Measurements from ENCODE around the gene COL13A1. TPM values are rescaled to one million over a fixed set of nuclear protein-coding genes. Genes with fewer than 3 reads are reported as not detected.

The COL13A1 gene
- total and polyA plus RNA-seq, 2 of the 8 experiments (the other 6 are each of a cell fraction or from before 2014, with no cell fraction given): 2.6 to 5.2 TPM

GRCh38 chr10:69878038-69878437 lies 76.3 kb downstream of the COL13A1 start (continued):
- TF ChIP-seq CHD7 (IDR thresholded peaks at IDR 0.05; ENCODE audit: insufficient replicate concordance, low read length) (no peak), RNF2 (IDR thresholded peaks at IDR 0.05; ENCODE audit: borderline replicate concordance, low read depth, low read length, missing control alignments, poor library complexity, severe bottlenecking) (no peak), TCF12 (IDR thresholded peaks at IDR 0.05; ENCODE audit: low read depth, low read length) (no peak), CTCF (IDR thresholded peaks at IDR 0.05; ENCODE audit: control extremely low read depth in 1 of 3, insufficient read depth in 1 of 3, low read depth in 1 of 3, low read length in 3 of 3) (no peak), BCL11A (IDR thresholded peaks at IDR 0.05; ENCODE audit: low read depth in 2 of 2, low read length in 2 of 2) (no peak), ATF2 (IDR thresholded peaks at IDR 0.05; ENCODE audit: low read length) (no peak)

Data from H1 (cell line).